ENCODE results near the gene AMMECR1L. TPM values are rescaled to one million over a fixed set of nuclear protein-coding genes. Genes with fewer than 3 reads are reported as not detected.
"Not testable (repeated sequence)": the region's sequence is repeated elsewhere in the genome, so short reads cannot be mapped to it uniquely, and the experiment has no call there.

The AMMECR1L gene
- total RNA-seq, 1 donor from 2014 or later: 15.2 TPM

- intact Hi-C loops (cut with DNase I); H3K27me3 ChIP-seq; DNase-seq (ENCODE audit: extremely low spot score in 2 of 2): not testable (repeated sequence)
Measured at GRCh38 chr2:127886593-127886935, 808 bp upstream of the AMMECR1L start.

GRCh38 chr2:127884861-127885740, 655 bp downstream of the AMMECR1L start:
- H3K4me1 ChIP-seq: peaks cover 56% of the 10 kb centered on the region
- H3K27ac ChIP-seq: peak overlapping the region; percentile 88
- peaks cover 0 to 17% of the 10 kb centered on the region in 2 donors for H3K36me3 ChIP-seq
- peak overlapping the region; percentile 62 to 69 for H3K4me3 ChIP-seq
- H3K9me3 ChIP-seq; intact Hi-C loops (cut with DNase I); H3K27me3 ChIP-seq; DNase-seq (ENCODE audit: extremely low spot score in 2 of 2): not testable (repeated sequence)

More at GRCh38 chr2:127886593-127886935, 808 bp upstream of the AMMECR1L start:
- H3K9me3 ChIP-seq, H3K36me3 ChIP-seq: not testable (repeated sequence)
- TF ChIP-seq POLR2AphosphoS5 (IDR thresholded peaks at IDR 0.05; ENCODE audit: insufficient read depth in 1 of 2, low read depth in 1 of 2): peak in 1 of 2 donors; percentile 48
- Histone ChIP-seq H3K4me3 (peak overlapping the region; percentile 62 to 67), H3K4me1 (peaks cover 41% of the 10 kb centered on the region), H3K27ac (peak overlapping the region; percentile 88)

GRCh38 chr2:127884436-127884835, 1.3 kb downstream of the AMMECR1L start:
- Histone ChIP-seq H3K4me3 (peak overlapping the region; percentile 62 to 69), H3K36me3 (peaks cover 0 to 22% of the 10 kb centered on the region in 2 donors), H3K27ac (peak overlapping the region; percentile 88), H3K9me3 (no peaks in the 10 kb centered on the region), H3K27me3 (no peaks in the 10 kb centered on the region), H3K4me1 (peaks cover 62% of the 10 kb centered on the region)
- intact Hi-C loops (cut with DNase I): no loop called here
- TF ChIP-seq POLR2A (IDR thresholded peaks at IDR 0.05): peak in 1 of 2 donors; percentile 9
- TF ChIP-seq CTCF (IDR thresholded peaks at IDR 0.05): no peak
- TF ChIP-seq POLR2AphosphoS5 (IDR thresholded peaks at IDR 0.05; ENCODE audit: insufficient read depth in 1 of 2, low read depth in 1 of 2): peak in 1 of 2 donors; percentile 9
- DNase-seq (ENCODE audit: extremely low spot score in 2 of 2): no peak

- H3K9me3 ChIP-seq: no peaks in the 10 kb centered on the region
- H3K36me3 ChIP-seq: peaks cover 0 to 22% of the 10 kb centered on the region in 2 donors
- peaks cover 79% of the 10 kb centered on the region for H3K4me1 ChIP-seq
- no peak overlapping the region for H3K27ac ChIP-seq
- H3K4me3 ChIP-seq: no peak overlapping the region
- intact Hi-C loops (cut with DNase I): no loop called here
- no peak for TF ChIP-seq CTCF (IDR thresholded peaks at IDR 0.05)
- no peak for TF ChIP-seq POLR2A (IDR thresholded peaks at IDR 0.05)
- no peak for TF ChIP-seq POLR2AphosphoS5 (IDR thresholded peaks at IDR 0.05; ENCODE audit: insufficient read depth in 1 of 2, low read depth in 1 of 2)
- DNase-seq (ENCODE audit: extremely low spot score in 2 of 2): no peak
- H3K27me3 ChIP-seq: no peaks in the 10 kb centered on the region
Measured at GRCh38 chr2:127879899-127880298, 5.9 kb downstream of the AMMECR1L start.

- no peak for TF ChIP-seq POLR2A (IDR thresholded peaks at IDR 0.05)
- Histone ChIP-seq H3K36me3 (peaks cover 0 to 30% of the 10 kb centered on the region in 2 donors), H3K4me3 (no peak overlapping the region), H3K27ac (no peak overlapping the region), H3K4me1 (peaks cover 67% of the 10 kb centered on the region), H3K27me3 (no peaks in the 10 kb centered on the region), H3K9me3 (no peaks in the 10 kb centered on the region)
- intact Hi-C loops (cut with DNase I): no loop called here
- DNase-seq (ENCODE audit: extremely low spot score in 2 of 2): no peak
Measured at GRCh38 chr2:127877626-127878025, 8.1 kb downstream of the AMMECR1L start.

- no peak for DNase-seq (ENCODE audit: extremely low spot score in 2 of 2)
- no peaks in the 10 kb centered on the region for H3K27me3 ChIP-seq
- peaks cover 0 to 35% of the 10 kb centered on the region in 2 donors for H3K36me3 ChIP-seq
- no peak overlapping the region for H3K4me3 ChIP-seq
- peaks cover 63% of the 10 kb centered on the region for H3K4me1 ChIP-seq
- intact Hi-C loops (cut with DNase I): no loop called here
- H3K27ac ChIP-seq: no peak overlapping the region
- H3K9me3 ChIP-seq: no peaks in the 10 kb centered on the region
- TF ChIP-seq POLR2AphosphoS5 (IDR thresholded peaks at IDR 0.05; ENCODE audit: insufficient read depth in 1 of 2, low read depth in 1 of 2): no peak
- no peak for TF ChIP-seq POLR2A (IDR thresholded peaks at IDR 0.05)
- no peak for TF ChIP-seq CTCF (IDR thresholded peaks at IDR 0.05)
Measured at GRCh38 chr2:127877136-127877535, 8.6 kb downstream of the AMMECR1L start.
